ENCODE results near the gene CTSO. TPM values are rescaled to one million over a fixed set of nuclear protein-coding genes. Genes with fewer than 3 reads are reported as not detected.

Gene CTSO
- total and polyA plus RNA-seq, 4 donors, result 20.7 to 36.7 (median 24.5) TPM

DNA sequence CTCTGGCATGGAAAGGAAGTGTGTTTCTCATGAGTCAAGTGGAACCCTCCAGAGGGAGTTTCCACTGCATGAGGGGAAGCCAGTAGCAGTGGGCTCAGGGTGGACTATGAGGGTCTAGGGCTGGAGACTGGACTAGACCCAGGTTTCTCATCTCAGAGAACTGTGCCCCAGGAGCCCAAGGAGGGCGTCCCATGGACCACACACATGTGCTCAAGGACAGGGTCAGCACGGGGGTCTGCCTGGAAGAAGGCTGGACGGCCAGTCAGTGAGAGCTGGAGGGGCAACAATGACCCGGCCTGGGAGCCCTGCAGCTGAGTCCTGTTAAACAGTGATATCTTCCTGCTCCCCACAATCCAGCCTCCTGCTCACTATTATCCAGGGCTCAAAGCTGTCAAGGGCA lies 5.8 kb upstream of the CTSO start:
- H3K9ac ChIP-seq (ENCODE audit: low read depth in 1 of 2, low read length in 2 of 2), result no peak overlapping the region
- no peaks in the 10 kb centered on the region for H3K27me3 ChIP-seq (ENCODE audit: control insufficient read depth in 4 of 4, insufficient read depth in 4 of 4, low read length in 3 of 4)
- WGBS, result 81% methylated on average over 4 of the region's 4 CpGs
- H3K9me3 ChIP-seq (ENCODE audit: control insufficient read depth in 4 of 4, low read length in 3 of 4), result no peaks in the 10 kb centered on the region
- no peaks in the 10 kb centered on the region for H3K36me3 ChIP-seq (ENCODE audit: control insufficient read depth in 4 of 4, insufficient read depth in 3 of 4, low read depth in 1 of 4, low read length in 3 of 4)
- H3K4me3 ChIP-seq (ENCODE audit: low read depth in 1 of 3, low read length in 3 of 3), result no peak overlapping the region
- TF ChIP-seq, protein P1, sequence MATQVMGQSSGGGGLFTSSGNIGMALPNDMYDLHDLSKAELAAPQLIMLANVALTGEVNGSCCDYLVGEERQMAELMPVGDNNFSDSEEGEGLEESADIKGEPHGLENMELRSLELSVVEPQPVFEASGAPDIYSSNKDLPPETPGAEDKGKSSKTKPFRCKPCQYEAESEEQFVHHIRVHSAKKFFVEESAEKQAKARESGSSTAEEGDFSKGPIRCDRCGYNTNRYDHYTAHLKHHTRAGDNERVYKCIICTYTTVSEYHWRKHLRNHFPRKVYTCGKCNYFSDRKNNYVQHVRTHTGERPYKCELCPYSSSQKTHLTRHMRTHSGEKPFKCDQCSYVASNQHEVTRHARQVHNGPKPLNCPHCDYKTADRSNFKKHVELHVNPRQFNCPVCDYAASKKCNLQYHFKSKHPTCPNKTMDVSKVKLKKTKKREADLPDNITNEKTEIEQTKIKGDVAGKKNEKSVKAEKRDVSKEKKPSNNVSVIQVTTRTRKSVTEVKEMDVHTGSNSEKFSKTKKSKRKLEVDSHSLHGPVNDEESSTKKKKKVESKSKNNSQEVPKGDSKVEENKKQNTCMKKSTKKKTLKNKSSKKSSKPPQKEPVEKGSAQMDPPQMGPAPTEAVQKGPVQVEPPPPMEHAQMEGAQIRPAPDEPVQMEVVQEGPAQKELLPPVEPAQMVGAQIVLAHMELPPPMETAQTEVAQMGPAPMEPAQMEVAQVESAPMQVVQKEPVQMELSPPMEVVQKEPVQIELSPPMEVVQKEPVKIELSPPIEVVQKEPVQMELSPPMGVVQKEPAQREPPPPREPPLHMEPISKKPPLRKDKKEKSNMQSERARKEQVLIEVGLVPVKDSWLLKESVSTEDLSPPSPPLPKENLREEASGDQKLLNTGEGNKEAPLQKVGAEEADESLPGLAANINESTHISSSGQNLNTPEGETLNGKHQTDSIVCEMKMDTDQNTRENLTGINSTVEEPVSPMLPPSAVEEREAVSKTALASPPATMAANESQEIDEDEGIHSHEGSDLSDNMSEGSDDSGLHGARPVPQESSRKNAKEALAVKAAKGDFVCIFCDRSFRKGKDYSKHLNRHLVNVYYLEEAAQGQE (IDR thresholded peaks at IDR 0.05), result no peak
- TF ChIP-seq YY1 (IDR thresholded peaks at IDR 0.05) (no peak), EGR1 (IDR thresholded peaks at IDR 0.05; ENCODE audit: low read depth in 2 of 2) (no peak), SP1 (IDR thresholded peaks at IDR 0.05) (no peak), NR2F2 (IDR thresholded peaks at IDR 0.05) (no peak), FOXA2 (IDR thresholded peaks at IDR 0.05) (no peak), RAD21 (IDR thresholded peaks at IDR 0.05) (no peak), TAF1 (conservative IDR thresholded peaks at IDR 0.05) (no peak), HNF4G (IDR thresholded peaks at IDR 0.05) (no peak), HNF4A (conservative IDR thresholded peaks at IDR 0.05) (no peak), FOXA1 (IDR thresholded peaks at IDR 0.05) (no peak), JUND (IDR thresholded peaks at IDR 0.05) (no peak), GABPA (IDR thresholded peaks at IDR 0.05 in 1 of 2, conservative IDR thresholded peaks at IDR 0.05 in 1 of 2) (no peak)
- TF ChIP-seq, protein P2, sequence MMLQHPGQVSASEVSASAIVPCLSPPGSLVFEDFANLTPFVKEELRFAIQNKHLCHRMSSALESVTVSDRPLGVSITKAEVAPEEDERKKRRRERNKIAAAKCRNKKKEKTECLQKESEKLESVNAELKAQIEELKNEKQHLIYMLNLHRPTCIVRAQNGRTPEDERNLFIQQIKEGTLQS (IDR thresholded peaks at IDR 0.05), result no peak
- DNase-seq (ENCODE audit: low spot score), result no peak
- peaks cover 2 to 8% (median 5%) of the 10 kb centered on the region in 4 donors for H3K4me1 ChIP-seq (ENCODE audit: control insufficient read depth in 4 of 4, insufficient read depth in 4 of 4, low read length in 3 of 4)
- H3K27ac ChIP-seq (ENCODE audit: low read depth in 1 of 2, low read length in 2 of 2), result no peak overlapping the region

DNA sequence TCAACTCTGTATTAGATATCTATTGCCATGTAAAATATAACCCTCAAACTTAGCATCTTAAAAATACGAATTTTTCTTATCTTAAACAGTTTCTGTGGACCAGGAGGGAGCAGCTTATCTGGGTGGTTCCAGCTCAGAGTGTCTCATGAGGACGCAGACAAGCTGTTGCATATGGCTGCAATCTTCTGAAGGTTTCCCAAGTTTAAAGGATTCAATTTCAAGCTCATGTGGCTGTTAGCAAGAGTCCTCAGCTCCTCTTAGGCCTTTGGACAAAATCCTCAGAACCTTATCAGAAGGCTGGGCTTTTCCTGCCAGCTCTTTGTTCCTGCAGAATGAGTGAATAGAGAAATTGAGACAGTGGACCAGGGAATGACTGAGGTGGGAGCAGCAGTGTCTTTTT lies 2.8 kb upstream of the CTSO start:
- TF ChIP-seq JUND (IDR thresholded peaks at IDR 0.05) (no peak), FOXA2 (IDR thresholded peaks at IDR 0.05) (no peak), FOXA1 (IDR thresholded peaks at IDR 0.05) (no peak), NR2F2 (IDR thresholded peaks at IDR 0.05) (no peak), RXRA (IDR thresholded peaks at IDR 0.05) (no peak), EGR1 (IDR thresholded peaks at IDR 0.05; ENCODE audit: low read depth in 2 of 2) (no peak), RAD21 (IDR thresholded peaks at IDR 0.05) (no peak)
- TF ChIP-seq, protein P3, sequence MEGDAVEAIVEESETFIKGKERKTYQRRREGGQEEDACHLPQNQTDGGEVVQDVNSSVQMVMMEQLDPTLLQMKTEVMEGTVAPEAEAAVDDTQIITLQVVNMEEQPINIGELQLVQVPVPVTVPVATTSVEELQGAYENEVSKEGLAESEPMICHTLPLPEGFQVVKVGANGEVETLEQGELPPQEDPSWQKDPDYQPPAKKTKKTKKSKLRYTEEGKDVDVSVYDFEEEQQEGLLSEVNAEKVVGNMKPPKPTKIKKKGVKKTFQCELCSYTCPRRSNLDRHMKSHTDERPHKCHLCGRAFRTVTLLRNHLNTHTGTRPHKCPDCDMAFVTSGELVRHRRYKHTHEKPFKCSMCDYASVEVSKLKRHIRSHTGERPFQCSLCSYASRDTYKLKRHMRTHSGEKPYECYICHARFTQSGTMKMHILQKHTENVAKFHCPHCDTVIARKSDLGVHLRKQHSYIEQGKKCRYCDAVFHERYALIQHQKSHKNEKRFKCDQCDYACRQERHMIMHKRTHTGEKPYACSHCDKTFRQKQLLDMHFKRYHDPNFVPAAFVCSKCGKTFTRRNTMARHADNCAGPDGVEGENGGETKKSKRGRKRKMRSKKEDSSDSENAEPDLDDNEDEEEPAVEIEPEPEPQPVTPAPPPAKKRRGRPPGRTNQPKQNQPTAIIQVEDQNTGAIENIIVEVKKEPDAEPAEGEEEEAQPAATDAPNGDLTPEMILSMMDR (IDR thresholded peaks at IDR 0.05; ENCODE audit: low read depth, low read length, missing input control), result no peak
- TF ChIP-seq, protein P4, sequence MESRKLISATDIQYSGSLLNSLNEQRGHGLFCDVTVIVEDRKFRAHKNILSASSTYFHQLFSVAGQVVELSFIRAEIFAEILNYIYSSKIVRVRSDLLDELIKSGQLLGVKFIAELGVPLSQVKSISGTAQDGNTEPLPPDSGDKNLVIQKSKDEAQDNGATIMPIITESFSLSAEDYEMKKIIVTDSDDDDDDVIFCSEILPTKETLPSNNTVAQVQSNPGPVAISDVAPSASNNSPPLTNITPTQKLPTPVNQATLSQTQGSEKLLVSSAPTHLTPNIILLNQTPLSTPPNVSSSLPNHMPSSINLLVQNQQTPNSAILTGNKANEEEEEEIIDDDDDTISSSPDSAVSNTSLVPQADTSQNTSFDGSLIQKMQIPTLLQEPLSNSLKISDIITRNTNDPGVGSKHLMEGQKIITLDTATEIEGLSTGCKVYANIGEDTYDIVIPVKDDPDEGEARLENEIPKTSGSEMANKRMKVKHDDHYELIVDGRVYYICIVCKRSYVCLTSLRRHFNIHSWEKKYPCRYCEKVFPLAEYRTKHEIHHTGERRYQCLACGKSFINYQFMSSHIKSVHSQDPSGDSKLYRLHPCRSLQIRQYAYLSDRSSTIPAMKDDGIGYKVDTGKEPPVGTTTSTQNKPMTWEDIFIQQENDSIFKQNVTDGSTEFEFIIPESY (IDR thresholded peaks at IDR 0.05), result no peak
- TF ChIP-seq, protein P5, sequence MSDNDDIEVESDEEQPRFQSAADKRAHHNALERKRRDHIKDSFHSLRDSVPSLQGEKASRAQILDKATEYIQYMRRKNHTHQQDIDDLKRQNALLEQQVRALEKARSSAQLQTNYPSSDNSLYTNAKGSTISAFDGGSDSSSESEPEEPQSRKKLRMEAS (IDR thresholded peaks at IDR 0.05), result no peak
- TF ChIP-seq, protein P2 (IDR thresholded peaks at IDR 0.05), result no peak
- DNase-seq (ENCODE audit: low spot score), result no peak
- Histone ChIP-seq H3K27me3 (ENCODE audit: control insufficient read depth in 4 of 4, insufficient read depth in 4 of 4, low read length in 3 of 4) (no peaks in the 10 kb centered on the region), H3K9ac (ENCODE audit: low read depth in 1 of 2, low read length in 2 of 2) (no peak overlapping the region), H3K4me1 (ENCODE audit: control insufficient read depth in 4 of 4, insufficient read depth in 4 of 4, low read length in 3 of 4) (peaks cover 5 to 16% (median 9%) of the 10 kb centered on the region in 4 donors), H3K27ac (ENCODE audit: low read depth in 1 of 2, low read length in 2 of 2) (no peak overlapping the region), H3K36me3 (ENCODE audit: control insufficient read depth in 4 of 4, insufficient read depth in 3 of 4, low read depth in 1 of 4, low read length in 3 of 4) (no peaks in the 10 kb centered on the region), H3K4me3 (ENCODE audit: low read depth in 1 of 3, low read length in 3 of 3) (no peak overlapping the region), H3K9me3 (ENCODE audit: control insufficient read depth in 4 of 4, low read length in 3 of 4) (no peaks in the 10 kb centered on the region)
- WGBS, result 91% methylated on average over 2 of the region's 2 CpGs
